Muscle layer of duodenum (tissue), 2 donors: ENCODE data around the gene RAD51B.

ENCODE experiments used
- H3K27ac ChIP-seq: one replicate; pipeline ENCODE4 v1.7.0; 2013; ENCODE audit warnings: mild to moderate bottlenecking, low read length
- H3K27me3 ChIP-seq: one replicate; pipeline ENCODE4 v1.7.0; 2013; ENCODE audit warnings: low read depth, mild to moderate bottlenecking, control low read depth, low read length
- H3K36me3 ChIP-seq, 2 donors: one replicate each; pipeline ENCODE4 v1.7.0; 2013; ENCODE audit warnings: low read length in 2 of 2, control low read depth in 1 of 2, mild to moderate bottlenecking in 1 of 2; ENCODE audit not compliant: insufficient read depth in 2 of 2, control insufficient read depth in 1 of 2
- H3K4me1 ChIP-seq, 2 donors: one replicate each; pipeline ENCODE4 v1.7.0; 2013; ENCODE audit warnings: low read length in 2 of 2, mild to moderate bottlenecking in 2 of 2, control low read depth in 1 of 2, moderate library complexity in 1 of 2; ENCODE audit not compliant: insufficient read depth in 2 of 2, control insufficient read depth in 1 of 2
- H3K4me3 ChIP-seq, 2 donors: one replicate each; pipeline ENCODE4 v1.7.0; 2013; ENCODE audit warnings: low read length in 2 of 2, low read depth in 1 of 2, mild to moderate bottlenecking in 1 of 2
- H3K9me3 ChIP-seq, 2 donors: one replicate each; pipeline ENCODE4 v1.7.0; 2013; ENCODE audit warnings: low read length in 2 of 2, control low read depth in 1 of 2, mild to moderate bottlenecking in 1 of 2; ENCODE audit not compliant: control insufficient read depth in 1 of 2
- donor health status: healthy.

Gene RAD51B

DNA sequence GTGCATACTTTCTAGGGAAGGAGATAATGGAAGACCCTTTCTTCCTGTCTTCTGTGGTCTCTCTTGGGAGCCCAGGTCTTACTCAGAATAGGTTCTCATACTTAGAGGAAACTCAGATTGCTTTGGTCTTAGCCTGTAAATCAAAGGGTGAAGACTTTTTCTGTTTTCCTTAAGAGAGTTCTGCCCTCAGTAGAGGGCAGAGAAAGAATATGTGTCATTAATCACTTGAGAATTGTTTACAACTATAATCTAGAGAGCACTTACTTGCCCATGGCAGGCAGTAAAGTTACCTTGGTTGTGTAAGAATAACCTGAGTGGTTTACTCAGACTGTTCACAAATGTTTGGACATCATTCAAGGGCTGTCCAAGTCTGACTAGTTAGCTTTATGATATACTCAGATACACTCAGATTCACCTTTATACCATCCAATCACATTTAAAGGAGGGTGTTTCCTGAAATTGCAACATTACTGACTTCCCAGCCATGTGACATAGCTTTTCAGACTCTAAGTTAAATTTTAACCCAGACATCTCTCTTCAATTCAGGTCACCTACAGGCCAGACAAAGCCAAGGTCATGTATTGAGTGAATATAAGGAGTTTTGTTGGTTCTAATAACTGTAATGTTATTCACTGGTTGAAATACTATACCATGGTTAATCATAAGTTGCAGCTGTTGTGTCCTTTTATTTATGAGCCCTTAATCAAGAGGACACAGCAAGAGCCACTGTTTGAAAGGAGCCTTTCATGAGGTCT, 372.2 kb downstream of the RAD51B start:
- H3K27ac ChIP-seq = peak overlapping the region; percentile 29
- H3K27me3 ChIP-seq = no peaks in the 10 kb centered on the region
- no peaks in the 10 kb centered on the region for H3K36me3 ChIP-seq
- H3K9me3 ChIP-seq = no peaks in the 10 kb centered on the region
- H3K4me3 ChIP-seq = no peak overlapping the region
- peaks cover 4 to 6% of the 10 kb centered on the region in 2 donors for H3K4me1 ChIP-seq

DNA sequence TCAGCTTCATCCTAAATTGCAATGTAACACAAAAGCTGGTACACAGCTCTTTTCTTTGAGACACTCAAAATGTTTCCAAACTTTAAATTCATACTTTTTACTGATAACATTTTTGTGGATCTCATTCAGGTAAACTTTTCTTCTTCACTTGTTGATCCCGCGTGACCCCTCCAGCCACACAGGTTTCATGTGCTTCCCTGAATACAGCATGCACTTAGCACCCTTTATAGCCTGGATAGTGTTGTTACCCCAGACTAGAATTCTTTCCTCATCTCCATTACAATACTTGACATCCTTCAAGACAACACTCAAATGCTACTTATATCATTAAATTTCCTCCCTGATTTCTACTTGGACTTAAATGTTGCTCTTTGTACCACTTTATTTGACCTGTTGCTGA, 373.4 kb downstream of the RAD51B start:
- peaks cover 4 to 6% of the 10 kb centered on the region in 2 donors for H3K4me1 ChIP-seq
- no peaks in the 10 kb centered on the region for H3K9me3 ChIP-seq
- no peaks in the 10 kb centered on the region for H3K27me3 ChIP-seq
- H3K4me3 ChIP-seq = no peak overlapping the region
- no peak overlapping the region for H3K27ac ChIP-seq
- H3K36me3 ChIP-seq = no peaks in the 10 kb centered on the region

DNA sequence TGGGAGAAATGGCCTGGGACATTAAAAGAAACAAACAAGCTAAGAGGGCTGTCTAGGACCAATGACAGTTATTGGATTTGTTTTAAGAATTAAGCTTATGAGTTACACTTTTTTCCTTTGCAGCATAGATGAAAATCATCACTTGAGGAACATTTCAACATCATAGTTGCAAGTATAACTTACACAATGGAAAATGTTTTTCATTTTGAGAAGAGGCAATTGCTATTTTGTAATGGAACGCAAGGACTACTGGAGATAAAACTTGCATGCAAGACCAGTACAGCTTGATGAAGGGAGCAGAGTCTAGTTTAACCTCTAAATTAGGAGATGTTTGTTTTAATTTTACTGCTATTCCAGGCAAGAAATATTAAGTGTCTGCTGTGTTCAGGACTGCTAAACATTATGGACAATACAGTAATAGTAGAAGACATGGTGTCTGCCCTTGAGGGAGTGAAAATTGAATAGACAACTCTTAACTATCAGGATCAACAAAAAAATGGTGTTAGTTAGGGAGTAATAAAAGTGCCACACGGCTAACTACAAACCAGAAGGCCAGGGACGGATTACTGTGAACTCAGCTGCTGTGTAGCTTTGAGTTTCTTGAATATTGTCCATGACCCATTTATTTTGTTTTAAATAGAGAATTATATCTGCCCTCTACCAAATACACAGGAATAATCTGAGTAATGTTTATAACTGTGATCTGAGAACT, 374.5 kb downstream of the RAD51B start:
- Histone ChIP-seq H3K27ac (peak overlapping the region; percentile 78), H3K36me3 (no peaks in the 10 kb centered on the region), H3K9me3 (no peaks in the 10 kb centered on the region)

DNA sequence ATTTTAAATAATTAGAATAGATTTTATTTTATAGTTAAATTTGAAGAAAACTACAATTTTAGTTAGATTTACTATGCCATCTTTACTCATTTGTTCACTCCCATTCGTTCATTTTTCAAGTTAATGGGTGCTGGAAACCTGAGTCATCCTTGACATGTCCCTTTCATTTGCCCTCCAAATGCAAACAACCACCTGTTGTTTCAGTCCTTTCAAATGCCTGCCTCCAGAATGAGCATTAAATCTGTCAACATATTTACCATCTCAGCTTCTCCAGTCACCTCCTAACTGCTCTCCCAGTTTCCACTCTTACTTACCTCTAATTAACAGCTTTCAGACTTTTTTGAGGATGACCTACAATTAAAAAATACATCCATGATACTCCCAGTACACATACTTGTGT, 375.5 kb downstream of the RAD51B start:
- H3K4me1 ChIP-seq = peaks cover 13 to 15% of the 10 kb centered on the region in 2 donors
- no peak overlapping the region for H3K27ac ChIP-seq
- no peaks in the 10 kb centered on the region for H3K27me3 ChIP-seq
- H3K9me3 ChIP-seq = no peaks in the 10 kb centered on the region
- H3K4me3 ChIP-seq = no peak overlapping the region
- H3K36me3 ChIP-seq = no peaks in the 10 kb centered on the region

More for the DNA sequence above, 374.5 kb downstream of the RAD51B start:
- no peaks in the 10 kb centered on the region for H3K27me3 ChIP-seq
- H3K4me3 ChIP-seq = no peak overlapping the region
- peaks cover 4 to 10% of the 10 kb centered on the region in 2 donors for H3K4me1 ChIP-seq

DNA sequence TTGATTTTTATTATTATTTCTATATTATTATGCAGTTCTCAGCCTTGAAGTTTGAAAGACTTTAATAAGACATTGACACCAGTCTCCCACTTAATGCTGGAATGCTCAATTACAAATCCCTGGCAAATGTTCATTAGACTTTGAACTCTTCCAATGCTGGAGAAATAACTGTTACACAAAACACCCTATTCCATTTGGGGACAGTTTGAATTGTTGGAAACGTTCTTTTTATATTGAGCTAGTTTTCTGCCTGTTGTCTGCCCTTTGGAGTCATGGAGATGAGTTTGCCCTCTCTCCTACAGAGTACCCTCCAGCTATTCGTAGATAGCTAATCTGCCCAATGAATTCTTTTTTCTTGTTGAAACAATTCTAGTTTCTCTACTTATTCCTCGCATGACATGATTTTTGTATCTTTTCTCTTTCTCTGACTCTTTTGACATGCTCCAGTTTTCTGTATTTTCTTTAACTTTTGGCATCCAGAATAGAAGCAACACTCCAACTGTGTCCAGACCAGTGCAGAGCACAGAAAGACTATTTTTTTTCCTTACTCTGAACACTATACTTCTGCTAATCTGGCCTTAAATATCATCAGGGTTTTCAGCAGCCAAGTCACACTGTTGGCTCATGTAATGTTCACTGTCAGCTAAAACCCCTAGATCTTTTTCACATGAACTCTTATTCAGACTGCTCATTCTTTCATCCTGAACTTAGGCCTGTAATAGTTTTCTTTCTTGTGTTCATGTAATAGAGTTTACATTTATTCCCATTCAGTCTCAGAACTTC, 379.3 kb downstream of the RAD51B start:
- H3K27me3 ChIP-seq = no peaks in the 10 kb centered on the region
- H3K36me3 ChIP-seq = no peaks in the 10 kb centered on the region
- peak overlapping the region; percentile 63 for H3K27ac ChIP-seq
- peaks cover 9 to 14% of the 10 kb centered on the region in 2 donors for H3K4me1 ChIP-seq
- no peaks in the 10 kb centered on the region for H3K9me3 ChIP-seq
- no peak overlapping the region for H3K4me3 ChIP-seq

DNA sequence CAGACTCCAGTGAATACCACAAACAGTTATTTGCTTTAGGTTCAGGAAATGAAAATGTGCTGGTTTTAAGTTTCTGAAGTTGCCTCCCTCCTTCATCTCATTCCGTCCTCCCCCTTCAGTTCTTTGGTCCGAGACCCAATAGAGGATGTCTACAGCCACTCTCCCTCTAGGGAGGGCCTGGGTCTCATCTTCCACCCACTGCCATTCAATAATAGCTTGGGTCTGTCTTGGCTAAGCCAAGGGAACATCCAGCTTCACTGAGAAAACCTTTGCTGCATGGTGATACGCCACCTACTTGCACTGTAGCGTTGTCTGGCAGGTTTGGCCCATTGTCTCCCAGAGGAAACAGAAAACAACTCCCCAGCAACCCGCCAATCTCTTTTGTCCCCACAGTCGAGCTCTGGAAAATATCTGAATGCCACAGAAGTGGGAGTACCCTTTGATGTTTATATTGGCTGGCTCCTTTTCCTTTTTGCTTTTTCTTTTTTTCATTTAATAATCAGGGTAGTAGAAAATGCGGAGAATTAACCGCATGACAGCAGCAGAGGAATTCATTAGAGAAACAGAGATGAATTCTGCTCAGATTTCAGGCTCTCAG, 380.1 kb downstream of the RAD51B start:
- peaks cover 9 to 14% of the 10 kb centered on the region in 2 donors for H3K4me1 ChIP-seq
- no peaks in the 10 kb centered on the region for H3K27me3 ChIP-seq
- H3K27ac ChIP-seq = peak overlapping the region; percentile 63
- no peaks in the 10 kb centered on the region for H3K36me3 ChIP-seq
- peak overlapping the region; percentile 4 to 20 for H3K4me3 ChIP-seq
- no peaks in the 10 kb centered on the region for H3K9me3 ChIP-seq

DNA sequence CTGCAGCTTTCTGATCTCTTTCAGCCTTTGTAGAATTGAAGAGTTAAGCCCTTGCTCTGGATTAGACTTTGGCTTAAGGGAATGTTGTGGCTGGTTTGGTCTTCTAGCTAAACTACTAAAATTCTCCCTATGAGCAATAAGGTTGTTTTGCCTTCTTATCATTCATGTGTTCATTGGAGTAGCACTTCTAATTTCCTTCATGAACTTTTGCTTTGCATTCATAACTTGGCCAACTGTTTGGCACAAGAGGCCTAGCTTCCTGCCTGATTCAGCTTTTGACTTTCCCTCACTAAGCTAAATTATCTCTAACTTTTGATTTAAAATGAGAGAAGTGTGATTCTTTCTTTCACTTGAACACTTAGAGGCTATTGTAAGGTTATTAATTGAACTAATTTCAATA, 384.3 kb downstream of the RAD51B start:
- Histone ChIP-seq H3K4me1 (peaks cover 7 to 14% of the 10 kb centered on the region in 2 donors), H3K9me3 (no peaks in the 10 kb centered on the region), H3K36me3 (no peaks in the 10 kb centered on the region), H3K27ac (no peak overlapping the region), H3K4me3 (no peak overlapping the region), H3K27me3 (no peaks in the 10 kb centered on the region)

DNA sequence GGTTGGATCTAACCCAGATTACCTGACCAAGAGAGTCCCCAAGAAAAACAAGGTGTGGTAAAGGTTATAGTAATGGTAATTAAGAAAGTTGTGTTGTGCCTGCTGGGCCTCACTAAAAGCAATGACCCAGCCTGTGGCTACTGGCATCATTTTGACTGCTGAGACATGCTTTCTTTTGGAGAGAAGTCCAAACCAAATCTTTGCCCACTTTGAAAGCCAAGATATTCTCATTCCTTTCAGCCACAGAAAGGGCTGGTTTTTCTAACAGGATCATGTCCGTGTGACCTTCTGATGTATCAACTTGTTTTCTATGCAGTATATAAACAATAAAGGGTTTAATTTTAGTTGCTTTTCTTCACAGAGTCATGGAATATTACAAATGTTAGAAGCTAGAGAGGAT, 388.6 kb downstream of the RAD51B start:
- no peaks in the 10 kb centered on the region for H3K27me3 ChIP-seq
- H3K27ac ChIP-seq = no peak overlapping the region

DNA sequence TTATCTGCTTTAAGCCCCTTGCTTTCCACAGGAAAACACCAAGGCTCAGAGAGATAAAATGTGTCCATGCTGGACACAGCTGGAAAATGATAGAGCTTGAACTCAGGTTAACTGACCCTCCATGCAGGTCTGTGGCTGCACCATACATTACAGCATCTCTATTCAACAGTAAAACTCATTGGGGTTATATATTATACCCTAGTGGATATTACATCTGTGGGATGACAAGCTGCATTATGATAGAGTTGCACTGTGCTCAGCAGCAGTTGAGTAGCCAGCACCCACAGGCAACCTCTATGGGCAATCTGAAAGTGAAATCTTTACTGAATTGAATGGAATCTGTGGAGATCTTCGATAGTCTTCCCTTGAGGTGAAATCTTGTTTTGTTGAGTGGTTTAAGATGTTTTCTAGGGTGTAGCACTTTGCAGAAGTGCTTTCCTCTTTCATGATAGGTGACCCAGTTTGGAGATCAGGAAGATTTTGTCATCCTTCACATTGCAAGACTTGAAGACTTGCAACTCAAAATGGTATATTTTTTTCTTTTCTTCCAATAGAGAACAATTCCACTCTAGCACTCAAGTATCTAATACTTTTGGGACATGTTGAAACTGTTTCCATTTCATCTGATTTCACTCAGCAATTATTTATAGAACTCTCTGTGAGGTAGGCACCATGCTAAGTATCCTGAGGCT, 389.2 kb downstream of the RAD51B start:
- H3K36me3 ChIP-seq = no peaks in the 10 kb centered on the region
- no peak overlapping the region for H3K4me3 ChIP-seq
- peaks cover 5 to 15% of the 10 kb centered on the region in 2 donors for H3K4me1 ChIP-seq
- H3K27ac ChIP-seq = no peak overlapping the region
- no peaks in the 10 kb centered on the region for H3K27me3 ChIP-seq
- H3K9me3 ChIP-seq = no peaks in the 10 kb centered on the region

More for the DNA sequence above, 388.6 kb downstream of the RAD51B start:
- H3K9me3 ChIP-seq = no peaks in the 10 kb centered on the region
- H3K4me1 ChIP-seq = peaks cover 5 to 15% of the 10 kb centered on the region in 2 donors
- H3K36me3 ChIP-seq = no peaks in the 10 kb centered on the region
- H3K4me3 ChIP-seq = no peak overlapping the region

DNA sequence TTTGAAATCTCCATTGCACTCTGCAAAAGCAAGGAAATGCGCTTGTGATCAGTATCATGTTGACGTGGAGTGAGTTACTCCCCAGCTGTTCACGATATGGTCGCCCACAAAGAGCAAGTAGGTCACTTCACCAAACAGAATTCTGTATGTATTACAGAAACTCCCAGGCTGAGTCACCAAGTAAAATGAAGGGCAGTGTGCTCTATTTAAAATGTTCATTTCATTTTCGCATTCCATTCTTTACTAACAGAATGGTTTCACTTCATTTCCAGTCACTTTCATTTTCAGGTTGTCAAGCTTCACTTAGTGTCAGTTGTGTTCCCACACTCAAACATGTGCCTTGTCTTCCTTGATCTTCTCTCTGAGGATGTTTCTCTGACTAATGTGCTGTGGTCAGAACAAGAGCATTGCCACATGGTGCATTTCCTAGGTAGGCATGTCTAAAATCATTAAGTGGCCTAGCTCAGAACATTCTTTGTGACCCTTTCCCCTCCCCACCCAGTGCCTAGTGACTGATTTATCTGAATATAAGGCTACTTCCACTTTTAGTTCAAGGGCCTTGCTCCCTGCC, 391.2 kb downstream of the RAD51B start:
- Histone ChIP-seq H3K27me3 (no peaks in the 10 kb centered on the region), H3K9me3 (no peaks in the 10 kb centered on the region), H3K4me3 (peak overlapping the region; percentile 7 to 26), H3K27ac (peak overlapping the region; percentile 64), H3K36me3 (no peaks in the 10 kb centered on the region), H3K4me1 (peaks cover 9 to 15% of the 10 kb centered on the region in 2 donors)
